Activated naive CD8-positive, alpha-beta T cell treated with anti-CD3 and anti-CD28 coated beads, Interleukin-2, amount 10 ng/mL, durations not matched to agents 7 days and 5 days (primary cell): Measurements from ENCODE around the gene CHEK2. TPM values are rescaled to one million over a fixed set of nuclear protein-coding genes. Genes with fewer than 3 reads are reported as not detected.

Experiments used
- ATAC-seq: fragments of 150-1000 bp; cut with Tn5 transposase; one replicate; pipeline ENCODE4 v1.10.0; 2021; ENCODE audit warnings: low read depth, moderate library complexity
- POLR2A ChIA-PET: fragments of 350-600 bp; sonication (Branson Sonifier 250); formaldehyde crosslinking; loops from one replicate; lab custom pipeline; 2021; ENCODE audit warnings: antibody characterized with exemption; lab: Charles Lee
- DNase-seq: peaks from one replicate; pipeline ENCODE4 v3.0.0; 2021
- H3K27ac Mint-ChIP-seq: one replicate; pipeline ENCODE4 v1.8.0; 2022; ENCODE audit warnings: mild to moderate bottlenecking, mixed read lengths
- H3K27me3 Mint-ChIP-seq: one replicate; pipeline ENCODE4 v1.8.0; 2022; ENCODE audit warnings: mild to moderate bottlenecking, moderate library complexity, mixed read lengths
- H3K36me3 Mint-ChIP-seq: one replicate; pipeline ENCODE4 v1.8.0; 2021; ENCODE audit warnings: mild to moderate bottlenecking, mixed read lengths
- H3K4me1 Mint-ChIP-seq: one replicate; pipeline ENCODE4 v1.8.0; 2021; ENCODE audit warnings: mixed read lengths
- H3K4me3 Mint-ChIP-seq: one replicate; pipeline ENCODE4 v1.8.0; 2022; ENCODE audit warnings: mild to moderate bottlenecking, moderate library complexity, mixed read lengths
- H3K9me3 Mint-ChIP-seq: one replicate; pipeline ENCODE4 v1.8.0; 2021; ENCODE audit warnings: mixed read lengths
- total RNA-seq, 2 experiments: library from RNA; stranded (reverse); gene quantifications; one replicate each; pipeline ENCODE4 v1.2.3, GENCODE V29; 2021

The CHEK2 gene
- total RNA-seq = 10 to 100 TPM; 33.6 to 36.7 TPM

DNA sequence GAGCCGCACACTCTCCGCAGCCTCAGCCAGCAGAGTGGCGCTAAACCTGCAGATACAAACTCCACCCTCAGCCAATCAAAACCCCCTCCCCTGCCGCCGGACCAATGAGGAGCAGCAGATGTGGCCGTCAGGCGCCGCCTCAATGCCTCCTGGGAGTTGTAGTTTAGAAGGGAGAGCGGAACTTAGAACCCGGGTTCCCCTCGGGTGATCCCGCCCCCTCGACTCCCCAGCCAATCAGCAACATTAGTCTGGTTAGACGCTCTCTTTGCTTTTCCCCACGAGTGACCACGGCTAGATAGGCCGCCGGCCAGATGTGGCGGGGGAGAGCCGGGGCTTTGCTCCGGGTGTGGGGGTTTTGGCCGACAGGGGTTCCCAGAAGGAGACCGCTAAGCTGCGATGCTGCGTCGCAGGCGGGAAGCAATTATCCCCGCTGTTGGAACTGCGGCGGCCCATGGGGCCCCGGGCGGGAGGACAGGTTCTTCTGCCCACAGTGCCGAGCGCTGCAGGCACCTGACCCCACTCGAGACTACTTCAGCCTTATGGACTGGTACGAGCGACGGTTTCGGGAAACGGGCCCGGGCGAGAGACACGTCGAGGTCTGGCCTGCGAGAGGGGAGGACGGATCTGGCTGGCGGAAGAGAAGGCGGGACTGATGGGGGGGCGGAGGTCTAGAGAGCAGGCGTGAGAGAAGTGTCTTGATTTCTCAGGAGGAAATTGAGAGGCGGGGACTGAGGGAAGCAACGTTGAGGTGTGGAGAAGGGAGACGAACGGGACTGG, at the start of gene CHEK2, which contains the start of gene HSCB:
TSS of gene CHEK2 (minus strand) at position 36 of the 777 bp plus-strand sequence. CDS start 7,099 bp downstream, outside the sequence.
TSS of gene HSCB (plus strand) at position 255 of the 777 bp plus-strand sequence. CDS start at position 312, 57 bp downstream.
- Mint-ChIP-seq H3K27ac (peak within 1 kb of the TSS; percentile 76), H3K4me1 (peaks cover 32% of the 10 kb centered on the region), H3K27me3 (no peaks in the 10 kb centered on the region), H3K4me3 (peak within 1 kb of the TSS; percentile 89), H3K36me3 (peaks cover 25% of the 10 kb centered on the region), H3K9me3 (no peaks in the 10 kb centered on the region)
- peak; percentile 91 for DNase-seq
- POLR2A ChIA-PET = interaction anchor here (3.8 kb wide), 1 partner anchor 31 kb away, joined by 21 read pairs; the partner anchor contains the start of gene CCDC117
- peak; percentile 86 for ATAC-seq

DNA sequence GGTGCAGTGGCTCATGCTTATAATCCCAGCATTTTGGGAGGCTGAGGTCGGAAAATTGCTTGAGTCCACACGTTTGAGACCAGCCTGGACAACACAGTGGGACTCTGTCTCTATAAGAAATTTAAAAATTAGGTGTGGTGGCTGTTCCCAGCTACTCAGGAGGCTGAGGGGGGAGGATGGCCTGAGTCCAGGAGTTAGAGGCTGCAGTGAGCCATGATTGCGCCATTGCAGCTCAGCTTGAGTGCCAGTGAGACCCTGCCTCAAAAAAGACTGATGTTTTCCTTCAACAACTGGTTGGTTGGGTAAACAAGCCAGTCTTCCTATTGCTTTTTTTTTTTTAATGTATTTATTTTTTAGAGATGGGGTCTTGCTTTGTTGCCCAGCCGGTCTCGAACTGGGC, 49.5 kb upstream of the CHEK2 start:
- Mint-ChIP-seq H3K27me3 (no peaks in the 10 kb centered on the region), H3K4me1 (peaks cover 58% of the 10 kb centered on the region), H3K4me3 (no peak overlapping the region), H3K9me3 (no peaks in the 10 kb centered on the region), H3K36me3 (peaks cover 46% of the 10 kb centered on the region), H3K27ac (peak overlapping the region; percentile 21)
- POLR2A ChIA-PET = interaction anchor here (0.7 to 3.5 kb wide), 5 partner anchors 9 to 240 kb away, joined by 3 to 18 read pairs (median 4); partner anchors contain the start of gene XBP1
- no peak for ATAC-seq
- no peak for DNase-seq

DNA sequence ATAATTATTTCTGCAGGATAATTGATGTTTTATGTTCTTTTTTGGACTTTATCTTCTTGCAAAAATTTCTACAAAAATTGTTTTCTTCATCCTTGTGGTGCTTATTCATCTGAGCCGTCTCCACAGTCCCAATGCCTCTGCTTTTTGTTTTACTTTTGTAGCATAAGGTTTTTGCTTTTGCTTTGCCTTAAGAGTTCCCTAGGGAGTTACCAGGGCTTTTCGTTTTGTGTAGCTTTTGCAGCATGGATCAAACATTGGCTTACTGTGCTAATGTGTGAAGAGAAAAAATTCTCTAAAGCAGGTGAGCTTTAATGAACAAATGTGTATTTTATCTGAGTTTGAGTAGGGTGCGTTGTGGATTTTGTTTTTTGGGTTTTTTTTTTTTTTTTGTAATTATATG, 47.0 kb upstream of the CHEK2 start:
- no peak for DNase-seq
- Mint-ChIP-seq H3K27me3 (no peaks in the 10 kb centered on the region), H3K9me3 (no peaks in the 10 kb centered on the region), H3K27ac (no peak overlapping the region), H3K4me1 (peaks cover 35% of the 10 kb centered on the region), H3K36me3 (peaks cover 31% of the 10 kb centered on the region), H3K4me3 (no peak overlapping the region)
- POLR2A ChIA-PET = interaction anchor here (0.7 to 2.9 kb wide), 3 partner anchors 12 to 44 kb away, joined by 3 to 13 read pairs (median 4); partner anchors contain the start of gene XBP1
- ATAC-seq = no peak

DNA sequence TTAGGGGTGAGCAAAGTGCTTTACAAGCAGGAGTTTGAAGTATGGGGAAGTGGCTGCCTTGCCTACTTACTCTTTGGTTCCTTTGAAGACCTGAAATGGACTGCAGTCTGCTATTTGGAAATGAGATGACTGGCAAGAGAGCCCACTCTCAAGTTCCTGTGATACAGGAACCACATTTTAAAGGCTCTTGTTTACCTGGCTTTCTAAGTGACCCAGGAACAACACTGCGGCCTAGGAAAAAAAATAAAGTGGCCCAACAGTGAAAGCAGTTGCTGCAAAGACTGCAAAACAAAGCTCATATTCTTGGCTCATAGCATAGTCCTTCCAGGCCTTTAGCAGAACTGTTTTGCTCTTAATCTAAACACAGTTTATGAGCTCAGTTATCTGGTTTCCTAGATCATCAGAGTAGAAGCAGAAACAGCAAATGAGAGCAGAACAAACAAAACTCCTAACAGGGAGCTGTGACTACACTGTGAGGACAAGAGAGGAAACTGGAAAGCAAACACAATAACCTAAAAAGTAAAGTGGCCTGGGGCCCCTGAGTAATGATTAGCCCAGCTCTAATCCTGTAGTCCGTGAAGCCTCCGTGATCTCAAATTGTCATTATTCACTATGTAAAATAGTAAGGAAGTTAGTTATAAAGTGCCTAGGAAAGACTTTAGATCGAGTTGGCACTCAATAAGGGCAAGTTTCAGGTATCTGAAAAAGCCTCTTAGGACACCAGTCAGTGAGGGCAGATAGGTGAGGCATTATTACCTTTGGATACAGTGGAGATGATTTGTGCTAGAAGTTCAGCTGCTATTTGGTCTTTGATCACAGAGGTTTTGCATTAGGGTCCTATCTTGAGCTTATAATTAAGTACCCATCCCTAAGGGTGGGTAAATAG, 42.4 kb upstream of the CHEK2 start:
- no peaks in the 10 kb centered on the region for H3K9me3 Mint-ChIP-seq
- DNase-seq (no peak), ATAC-seq (no peak)
- peaks cover 33% of the 10 kb centered on the region for H3K36me3 Mint-ChIP-seq
- no peaks in the 10 kb centered on the region for H3K27me3 Mint-ChIP-seq
- H3K4me1 Mint-ChIP-seq = peaks cover 14% of the 10 kb centered on the region
- H3K27ac Mint-ChIP-seq = no peak overlapping the region
- POLR2A ChIA-PET = interaction anchor here (1.0 kb wide), 1 partner anchor 10 kb away, joined by 3 read pairs; no protein-coding TSS in a partner anchor
- H3K4me3 Mint-ChIP-seq = no peak overlapping the region

DNA sequence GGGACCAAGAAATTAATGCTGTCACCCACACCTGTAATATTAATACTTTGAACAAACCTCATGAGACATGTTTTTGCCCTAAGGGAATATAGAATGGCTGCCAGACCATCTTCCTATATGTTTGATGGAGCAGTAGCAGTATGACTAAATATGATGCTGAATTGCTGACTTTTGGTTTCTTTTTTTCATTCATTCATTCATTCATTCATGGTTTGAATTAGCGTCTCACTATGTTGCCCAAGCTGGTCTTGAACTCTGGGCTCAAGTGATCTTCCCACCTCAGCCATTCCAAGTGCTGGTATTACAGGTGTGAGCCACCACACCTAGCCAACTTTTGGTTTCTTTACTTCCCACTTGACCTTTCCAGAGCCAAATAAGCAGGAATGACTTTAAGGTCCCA, 38.7 kb upstream of the CHEK2 start:
- no peak for ATAC-seq
- H3K27me3 Mint-ChIP-seq = no peaks in the 10 kb centered on the region
- no peaks in the 10 kb centered on the region for H3K9me3 Mint-ChIP-seq
- H3K4me3 Mint-ChIP-seq = no peak overlapping the region
- no peak overlapping the region for H3K27ac Mint-ChIP-seq
- H3K36me3 Mint-ChIP-seq = peaks cover 30% of the 10 kb centered on the region
- H3K4me1 Mint-ChIP-seq = peaks cover 18% of the 10 kb centered on the region
- DNase-seq = no peak
- POLR2A ChIA-PET = interaction anchor here (0.6 to 1.2 kb wide), 2 partner anchors 20 to 31 kb away, joined by 3 to 4 read pairs; partner anchors contain the start of gene XBP1

DNA sequence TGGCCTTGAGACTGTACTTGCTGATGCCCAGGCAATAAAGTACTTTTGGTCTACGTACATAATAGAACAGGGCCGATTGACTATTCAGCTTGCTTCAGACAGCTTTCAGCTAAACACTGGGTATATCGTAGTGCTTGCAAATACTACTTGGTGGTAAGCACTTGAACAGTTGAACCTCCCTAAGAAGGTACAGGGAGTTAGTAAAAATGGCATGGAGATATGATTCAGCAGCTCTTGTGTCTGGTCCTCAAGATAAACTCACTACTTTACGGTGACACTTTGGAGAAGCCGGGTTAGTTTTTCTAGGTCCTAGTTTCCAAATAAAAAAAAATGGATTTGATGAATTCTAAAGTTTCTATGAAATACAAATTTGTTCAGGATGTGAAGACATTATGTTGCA, 38.2 kb upstream of the CHEK2 start:
- Mint-ChIP-seq H3K4me1 (peaks cover 21% of the 10 kb centered on the region), H3K27ac (no peak overlapping the region), H3K4me3 (no peak overlapping the region), H3K9me3 (no peaks in the 10 kb centered on the region), H3K27me3 (no peaks in the 10 kb centered on the region), H3K36me3 (peaks cover 29% of the 10 kb centered on the region)
- POLR2A ChIA-PET = no interaction called here
- ATAC-seq (no peak), DNase-seq (no peak)

DNA sequence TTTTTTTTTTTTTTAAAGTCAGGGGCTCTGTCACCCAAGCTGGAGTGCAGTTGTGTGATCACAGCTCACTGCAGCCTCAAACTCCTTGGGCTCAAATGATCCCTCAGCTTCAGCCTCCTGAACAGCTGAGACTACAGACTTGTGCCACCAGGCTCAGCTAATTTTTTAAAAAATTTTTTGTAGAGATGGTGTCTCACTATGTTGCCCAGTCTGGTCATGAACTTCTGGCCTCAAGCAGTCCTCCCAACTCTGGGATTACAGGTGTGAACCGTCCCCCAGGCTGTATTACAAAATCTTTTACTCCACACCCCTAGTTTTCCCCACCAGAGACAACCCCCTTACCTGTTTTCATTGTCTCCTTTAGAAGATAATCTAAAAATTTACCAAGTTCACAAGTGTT, 32.8 kb upstream of the CHEK2 start:
- Mint-ChIP-seq H3K4me3 (peak overlapping the region; percentile 99), H3K4me1 (peaks cover 25% of the 10 kb centered on the region), H3K9me3 (peaks cover 2% of the 10 kb centered on the region), H3K27me3 (no peaks in the 10 kb centered on the region), H3K36me3 (peaks cover 24% of the 10 kb centered on the region), H3K27ac (peak overlapping the region; percentile 37)
- DNase-seq = no peak
- POLR2A ChIA-PET = interaction anchor here (0.7 to 2.9 kb wide), 4 partner anchors 25 to 170 kb away, joined by 3 to 28 read pairs (median 8); partner anchors contain the start of gene XBP1
- no peak for ATAC-seq

DNA sequence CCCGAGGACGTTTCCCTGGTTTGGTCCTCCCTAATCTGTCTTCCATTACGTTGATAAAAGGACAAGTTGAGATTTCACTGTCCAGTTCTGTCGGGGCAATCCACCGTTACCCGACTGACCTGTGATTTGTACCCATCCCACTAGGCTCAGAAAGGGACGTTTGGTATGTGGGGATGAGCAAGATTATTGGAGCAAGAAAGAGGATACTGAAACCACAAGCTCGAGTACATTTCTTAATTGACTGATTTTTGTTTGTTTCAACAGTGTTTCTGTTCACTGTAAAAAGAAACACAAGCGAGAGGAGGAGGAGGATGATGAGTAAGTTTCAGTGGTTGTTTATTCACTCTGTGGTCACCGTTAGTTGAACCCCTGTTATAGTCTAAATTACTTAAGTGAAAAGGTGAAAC, 31.8 kb upstream of the CHEK2 start:
- Mint-ChIP-seq H3K27me3 (no peaks in the 10 kb centered on the region), H3K27ac (peak overlapping the region; percentile 98), H3K9me3 (peaks cover 3% of the 10 kb centered on the region), H3K36me3 (peaks cover 24% of the 10 kb centered on the region), H3K4me1 (peaks cover 25% of the 10 kb centered on the region), H3K4me3 (peak overlapping the region; percentile 99)
- ATAC-seq (no peak), DNase-seq (no peak)
- POLR2A ChIA-PET = interaction anchor here (0.6 to 2.9 kb wide), 10 partner anchors 11 to 56 kb away, joined by 3 to 28 read pairs (median 4); partner anchors contain the start of genes CHEK2, HSCB and XBP1

DNA sequence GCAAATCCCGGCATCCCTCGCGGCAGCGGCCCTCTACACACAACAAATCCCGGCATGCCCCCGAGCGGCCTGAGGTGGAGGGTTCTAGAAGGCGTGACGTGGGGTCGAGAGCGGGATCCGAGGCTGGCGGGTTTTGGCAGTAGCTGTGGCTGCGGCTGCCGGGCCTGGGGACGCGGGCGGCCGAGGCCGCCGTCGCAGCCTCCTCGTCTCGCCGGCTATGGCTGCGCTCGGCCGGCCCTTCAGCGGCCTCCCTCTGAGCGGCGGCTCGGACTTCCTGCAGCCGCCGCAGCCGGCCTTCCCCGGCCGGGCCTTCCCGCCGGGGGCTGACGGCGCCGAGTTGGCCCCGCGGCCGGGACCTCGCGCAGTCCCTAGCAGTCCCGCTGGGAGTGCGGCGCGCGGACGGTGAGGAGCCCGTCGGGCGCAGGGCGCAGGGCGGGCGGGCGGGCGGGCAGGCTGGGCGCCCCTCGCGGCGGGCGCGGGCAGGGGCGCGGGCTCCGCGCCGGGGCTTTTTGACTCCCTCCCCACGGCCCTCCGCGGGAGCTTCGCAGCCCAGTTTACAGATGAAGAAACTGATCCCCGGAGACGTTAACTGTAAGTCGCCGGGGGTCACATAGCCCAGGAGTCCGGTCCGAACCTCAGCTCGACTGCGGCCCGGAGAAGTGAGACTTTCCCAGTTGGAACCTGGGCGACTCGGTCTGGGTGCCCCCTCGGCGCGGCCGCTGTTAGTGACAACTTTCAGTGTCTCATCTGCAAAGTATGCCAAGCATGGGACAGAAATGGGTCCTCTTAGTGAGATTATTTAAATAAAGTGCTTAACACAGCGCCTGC, 31.2 kb upstream of the CHEK2 start, which contains the start of gene CCDC117:
TSS of gene CCDC117 (plus strand) at position 63 of the 828 bp plus-strand sequence. CDS start at position 218, 155 bp downstream.
- peak within 1 kb of the TSS; percentile 99 for H3K4me3 Mint-ChIP-seq
- POLR2A ChIA-PET = interaction anchor here (0.6 to 2.9 kb wide), 15 partner anchors 12 to 57 kb away, joined by 3 to 28 read pairs (median 4); partner anchors contain the start of genes CHEK2, HSCB and XBP1
- H3K9me3 Mint-ChIP-seq = peaks cover 3% of the 10 kb centered on the region
- peaks cover 25% of the 10 kb centered on the region for H3K4me1 Mint-ChIP-seq
- DNase-seq = peak; percentile 92
- peaks cover 21% of the 10 kb centered on the region for H3K36me3 Mint-ChIP-seq
- no peaks in the 10 kb centered on the region for H3K27me3 Mint-ChIP-seq
- peak within 1 kb of the TSS; percentile 98 for H3K27ac Mint-ChIP-seq
- peak; percentile 93 for ATAC-seq

DNA sequence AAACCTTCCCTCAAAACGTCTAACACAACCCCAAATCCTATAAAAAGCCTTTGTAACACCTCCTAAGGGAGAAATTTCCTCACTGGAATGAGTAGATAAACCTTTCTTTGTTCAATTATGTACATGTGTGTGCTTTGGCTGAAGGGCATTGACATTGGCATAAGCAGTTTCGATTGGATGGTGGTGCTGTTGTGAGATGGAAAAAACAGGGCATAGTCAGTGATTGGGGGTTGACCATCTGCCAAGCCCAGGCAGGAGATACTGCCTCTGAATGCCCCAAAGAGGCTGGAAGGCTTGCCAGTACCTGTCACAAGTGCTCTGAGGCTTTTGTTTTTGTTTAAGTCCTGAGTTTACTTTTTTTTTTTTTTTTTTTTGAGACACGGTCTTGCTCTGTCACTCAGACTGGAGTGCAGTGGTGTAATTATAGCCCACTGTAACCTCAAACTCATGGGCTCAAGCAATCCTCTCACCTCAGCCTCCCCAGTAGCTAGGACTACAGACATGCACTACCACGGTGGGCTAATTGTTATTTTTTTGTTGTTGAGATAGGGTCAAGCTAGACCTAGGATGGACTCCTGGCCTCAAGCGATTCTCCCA, 29.7 kb upstream of the CHEK2 start:
- Mint-ChIP-seq H3K4me1 (peaks cover 21% of the 10 kb centered on the region), H3K4me3 (no peak overlapping the region), H3K27me3 (no peaks in the 10 kb centered on the region), H3K9me3 (peaks cover 3% of the 10 kb centered on the region), H3K27ac (no peak overlapping the region), H3K36me3 (peaks cover 19% of the 10 kb centered on the region)
- DNase-seq (no peak), ATAC-seq (no peak)
- POLR2A ChIA-PET = interaction anchor here (1.4 to 2.5 kb wide), 4 partner anchors 10 to 43 kb away, joined by 3 to 21 read pairs (median 5); partner anchors contain the start of genes CHEK2, HSCB and XBP1

DNA sequence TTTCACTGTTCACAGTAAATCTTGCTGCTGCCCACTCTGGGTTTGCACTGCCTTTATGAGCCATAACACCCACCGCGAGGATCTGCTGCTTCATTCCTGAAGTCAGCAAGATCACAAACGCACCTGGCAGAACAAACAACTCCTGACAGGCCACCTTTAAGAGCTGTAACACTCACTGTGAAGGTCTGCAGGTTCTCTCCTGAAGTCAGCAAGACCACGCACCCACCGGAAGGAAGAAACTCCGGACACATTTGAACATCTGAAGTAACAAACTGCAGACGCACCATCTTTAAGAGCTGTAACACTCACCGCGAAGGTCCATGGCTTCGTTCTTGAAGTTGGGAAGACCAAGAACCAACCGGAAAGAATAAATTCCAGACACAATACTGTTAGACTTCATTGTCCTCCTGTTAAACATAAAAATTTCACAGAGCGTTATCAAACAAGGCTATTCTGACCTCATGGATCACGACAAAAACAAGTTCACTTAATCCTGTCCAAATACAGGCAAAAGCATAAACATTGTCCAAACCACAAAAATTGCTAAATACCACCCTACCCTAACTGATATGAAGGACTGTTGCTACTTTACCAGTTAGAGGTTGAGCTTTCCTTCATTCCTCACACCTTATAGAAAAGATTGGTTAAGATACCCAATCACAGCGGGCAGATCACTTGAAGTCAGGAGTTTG, 27.9 kb upstream of the CHEK2 start:
- H3K4me3 Mint-ChIP-seq = no peak overlapping the region
- peaks cover 7% of the 10 kb centered on the region for H3K36me3 Mint-ChIP-seq
- DNase-seq (no peak), ATAC-seq (no peak)
- no peak overlapping the region for H3K27ac Mint-ChIP-seq
- peaks cover 3% of the 10 kb centered on the region for H3K9me3 Mint-ChIP-seq
- POLR2A ChIA-PET = no interaction called here
- peaks cover 11% of the 10 kb centered on the region for H3K4me1 Mint-ChIP-seq
- H3K27me3 Mint-ChIP-seq = peaks cover 3% of the 10 kb centered on the region
